Loucy (cell line): Measurements from ENCODE around the gene CNTNAP2.

Experiments used
- H2AFZ ChIP-seq: fragments of 200-600 bp; sonication (generic); 2 replicates; pipeline ENCODE4 v1.6.0; 2016; ENCODE audit warnings: antibody characterized with exemption, mild to moderate bottlenecking, low read length, moderate library complexity
- H3F3A ChIP-seq: fragments of 200-600 bp; 2 replicates; pipeline ENCODE4 v1.6.0; 2016; ENCODE audit warnings: antibody characterized with exemption, low read depth, mild to moderate bottlenecking
- H3K27me3 ChIP-seq: fragments of 200-600 bp; sonication (generic); 2 replicates; pipeline ENCODE4 v1.6.1; 2014; ENCODE audit warnings: low read length, mild to moderate bottlenecking; ENCODE audit not compliant: insufficient read depth, poor library complexity, severe bottlenecking
- H3K36me3 ChIP-seq: fragments of 200-600 bp; sonication (generic); 2 replicates; pipeline ENCODE4 v1.6.1; 2016; ENCODE audit warnings: low read length; ENCODE audit not compliant: insufficient read depth
- H3K4me1 ChIP-seq: fragments of 200-600 bp; sonication (generic); 2 replicates; pipeline ENCODE4 v1.5.1; 2014; ENCODE audit warnings: low read length, mild to moderate bottlenecking; ENCODE audit not compliant: insufficient read depth, poor library complexity, severe bottlenecking
- H3K4me2 ChIP-seq: fragments of 200-600 bp; sonication (generic); 2 replicates; pipeline ENCODE4 v1.6.0; 2014; ENCODE audit warnings: antibody characterized with exemption, low read length, low read depth, mild to moderate bottlenecking; ENCODE audit not compliant: poor library complexity, severe bottlenecking
- H3K4me3 ChIP-seq: fragments of 200-600 bp; sonication (generic); 2 replicates; pipeline ENCODE4 v1.5.1; 2014; ENCODE audit warnings: low read length, mild to moderate bottlenecking, mixed read lengths; ENCODE audit not compliant: poor library complexity, severe bottlenecking
- H3K79me2 ChIP-seq: fragments of 200-600 bp; sonication (generic); 2 replicates; pipeline ENCODE4 v1.6.1; 2014; ENCODE audit warnings: low read length; ENCODE audit not compliant: insufficient read depth
- H3K9ac ChIP-seq: fragments of 200-600 bp; sonication (generic); 2 replicates; pipeline ENCODE4 v1.6.0; 2014; ENCODE audit warnings: mild to moderate bottlenecking, low read depth, low read length, moderate library complexity; ENCODE audit not compliant: poor library complexity, severe bottlenecking
- H3K9me2 ChIP-seq: fragments of 200-600 bp; sonication (generic); replicated peaks from 2 replicates; pipeline ENCODE4 v1.6.1; 2016; ENCODE audit warnings: low read depth, low read length, mixed read lengths
- H3K9me3 ChIP-seq: fragments of 200-600 bp; sonication (generic); 2 replicates; pipeline ENCODE4 v1.6.1; 2014; ENCODE audit warnings: mild to moderate bottlenecking, antibody characterized with exemption, low read length, low read depth; ENCODE audit not compliant: insufficient read depth
- H4K20me1 ChIP-seq: fragments of 200-600 bp; sonication (generic); 2 replicates; pipeline ENCODE4 v1.6.0; 2014; ENCODE audit warnings: antibody characterized with exemption, low read length, mild to moderate bottlenecking; ENCODE audit not compliant: insufficient read depth, poor library complexity, severe bottlenecking
- EZH2phosphoT487 ChIP-seq: fragments of 200-600 bp; IDR thresholded peaks from 2 replicates; pipeline ENCODE4 v1.6.1; 2018; ENCODE audit warnings: antibody characterized with exemption, mild to moderate bottlenecking, moderate library complexity, borderline replicate concordance
- TF ChIP-seq, protein P1 (sequence below): fragments of 200-600 bp; sonication (generic); conservative IDR thresholded peaks from 2 replicates; pipeline ENCODE4 v1.5.1; 2014; ENCODE audit warnings: mild to moderate bottlenecking, antibody characterized with exemption, low read length

The CNTNAP2 gene

GRCh38 chr7:147311336-147311735, 1194.7 kb downstream of the CNTNAP2 start:
- Histone ChIP-seq H3F3A (no peaks in the 10 kb centered on the region), H2AFZ (no peak overlapping the region), H3K4me3 (no peak overlapping the region), H3K4me2 (no peak overlapping the region), H3K9ac (no peak overlapping the region), H4K20me1 (no peaks in the 10 kb centered on the region), H3K4me1 (no peaks in the 10 kb centered on the region), H3K27me3 (no peaks in the 10 kb centered on the region), H3K79me2 (no peaks in the 10 kb centered on the region), H3K36me3 (no peaks in the 10 kb centered on the region), H3K9me2 (no peaks in the 10 kb centered on the region), H3K9me3 (no peaks in the 10 kb centered on the region)
- TF ChIP-seq, protein P1, sequence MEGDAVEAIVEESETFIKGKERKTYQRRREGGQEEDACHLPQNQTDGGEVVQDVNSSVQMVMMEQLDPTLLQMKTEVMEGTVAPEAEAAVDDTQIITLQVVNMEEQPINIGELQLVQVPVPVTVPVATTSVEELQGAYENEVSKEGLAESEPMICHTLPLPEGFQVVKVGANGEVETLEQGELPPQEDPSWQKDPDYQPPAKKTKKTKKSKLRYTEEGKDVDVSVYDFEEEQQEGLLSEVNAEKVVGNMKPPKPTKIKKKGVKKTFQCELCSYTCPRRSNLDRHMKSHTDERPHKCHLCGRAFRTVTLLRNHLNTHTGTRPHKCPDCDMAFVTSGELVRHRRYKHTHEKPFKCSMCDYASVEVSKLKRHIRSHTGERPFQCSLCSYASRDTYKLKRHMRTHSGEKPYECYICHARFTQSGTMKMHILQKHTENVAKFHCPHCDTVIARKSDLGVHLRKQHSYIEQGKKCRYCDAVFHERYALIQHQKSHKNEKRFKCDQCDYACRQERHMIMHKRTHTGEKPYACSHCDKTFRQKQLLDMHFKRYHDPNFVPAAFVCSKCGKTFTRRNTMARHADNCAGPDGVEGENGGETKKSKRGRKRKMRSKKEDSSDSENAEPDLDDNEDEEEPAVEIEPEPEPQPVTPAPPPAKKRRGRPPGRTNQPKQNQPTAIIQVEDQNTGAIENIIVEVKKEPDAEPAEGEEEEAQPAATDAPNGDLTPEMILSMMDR: no peak
- TF ChIP-seq EZH2phosphoT487: no peak

GRCh38 chr7:147321504-147321903, 1204.9 kb downstream of the CNTNAP2 start:
- Histone ChIP-seq H3K4me2 (no peak overlapping the region), H3K4me1 (no peaks in the 10 kb centered on the region), H4K20me1 (no peaks in the 10 kb centered on the region), H2AFZ (no peak overlapping the region), H3K4me3 (no peak overlapping the region), H3K9me3 (no peaks in the 10 kb centered on the region; the same call in 1 of the 2 replicates), H3F3A (no peaks in the 10 kb centered on the region), H3K27me3 (no peaks in the 10 kb centered on the region), H3K36me3 (no peaks in the 10 kb centered on the region), H3K9ac (no peak overlapping the region), H3K79me2 (no peaks in the 10 kb centered on the region), H3K9me2 (no peaks in the 10 kb centered on the region)
- no peak for TF ChIP-seq EZH2phosphoT487
- TF ChIP-seq, protein P1: no peak

DNA sequence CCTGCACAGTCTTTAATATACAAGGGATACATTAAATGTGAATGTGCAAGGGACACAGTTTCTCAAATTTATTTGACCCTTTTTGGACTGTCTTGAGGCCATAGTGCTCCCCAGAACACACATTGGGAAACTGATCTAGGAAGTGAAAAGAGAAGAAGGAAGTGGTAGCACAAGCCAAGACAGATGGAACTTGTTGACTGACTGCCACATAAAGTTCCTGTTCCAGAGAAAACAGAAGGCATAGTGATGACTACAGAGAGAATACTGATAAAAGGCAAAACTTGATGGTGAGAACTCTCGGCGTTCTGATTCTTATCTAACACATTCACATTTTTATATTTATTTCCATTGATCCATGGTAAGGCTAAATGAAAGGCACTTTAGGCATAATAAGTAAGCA, 1216.4 kb downstream of the CNTNAP2 start:
- Histone ChIP-seq H3K79me2 (no peaks in the 10 kb centered on the region), H3K36me3 (no peaks in the 10 kb centered on the region), H3K4me1 (no peaks in the 10 kb centered on the region), H3K4me3 (no peak overlapping the region), H3K9ac (no peak overlapping the region), H3K9me2 (no peaks in the 10 kb centered on the region), H3K9me3 (peaks cover 2% of the 10 kb centered on the region; the same call in 1 of the 2 replicates), H3K4me2 (no peak overlapping the region), H3F3A (no peaks in the 10 kb centered on the region), H2AFZ (no peak overlapping the region), H4K20me1 (no peaks in the 10 kb centered on the region), H3K27me3 (no peaks in the 10 kb centered on the region)
- no peak for TF ChIP-seq EZH2phosphoT487
- TF ChIP-seq, protein P1: no peak
